Upper lobe of right lung (tissue), 1 donor: Measurements from ENCODE around the gene SYPL1. TPM values are rescaled to one million over a fixed set of nuclear protein-coding genes. Genes with fewer than 3 reads are reported as not detected.

Source experiments
- ATAC-seq: fragments of 200-7000 bp; cut with Tn5 transposase; one replicate; pipeline ENCODE4 v1.9.1; 2020; ENCODE audit warnings: mild to moderate bottlenecking, moderate library complexity
- DNase-seq: peaks from one replicate; pipeline ENCODE4 v3.0.0-alpha.2; 2020
- H3K27ac ChIP-seq: fragments of 200-600 bp; one replicate; pipeline ENCODE4 v1.8.0; 2022
- H3K27me3 ChIP-seq: fragments of 200-600 bp; one replicate; pipeline ENCODE4 v1.8.0; 2022; ENCODE audit warnings: mild to moderate bottlenecking
- H3K36me3 ChIP-seq: fragments of 200-600 bp; one replicate; pipeline ENCODE4 v1.8.0; 2022
- H3K4me1 ChIP-seq: fragments of 200-600 bp; one replicate; pipeline ENCODE4 v1.8.0; 2022
- H3K4me3 ChIP-seq: fragments of 200-600 bp; one replicate; pipeline ENCODE4 v1.8.0; 2022; ENCODE audit warnings: mild to moderate bottlenecking
- H3K9me3 ChIP-seq: fragments of 200-600 bp; one replicate; pipeline ENCODE4 v1.8.0; 2022
- CTCF ChIP-seq: fragments of 200-600 bp; IDR thresholded peaks from one replicate; pipeline ENCODE4 v1.8.0; 2022; ENCODE audit warnings: antibody characterized with exemption
- intact Hi-C: fragments of 100-400 bp; cut with DNase I; formaldehyde crosslinking; loops from one replicate; pipeline ENCODE4 v1.11.0; 2022
- total RNA-seq: library from RNA; stranded (reverse); fragmentation: NEBNext Ultra II Directional; extraction: Animal tissue kit (Norgen Biotek cat#: 25700); gene quantifications from one replicate; pipeline ENCODE4 v1.2.1, GENCODE V29; 2021
- donor health status: DM: no; HTN: yes; CAD: no; lungs with severe emphysema.

SYPL1 gene
- total RNA-seq, 1 donor from 2014 or later, result 92.4 TPM

- intact Hi-C loops, result no loop called here
- ATAC-seq, result no peak
- no peak overlapping the region for H3K27ac ChIP-seq
- H3K4me1 ChIP-seq, result no peaks in the 10 kb centered on the region
- no peaks in the 10 kb centered on the region for H3K27me3 ChIP-seq
- no peak for DNase-seq
- H3K36me3 ChIP-seq, result no peaks in the 10 kb centered on the region
- no peaks in the 10 kb centered on the region for H3K9me3 ChIP-seq
- H3K4me3 ChIP-seq, result no peak overlapping the region
- no peak for TF ChIP-seq CTCF
These were observed 22.1 kb upstream of the SYPL1 start for GRCh38 chr7:106134241-106134640.

GRCh38 chr7:106129291-106129690, 17.2 kb upstream of the SYPL1 start:
- Histone ChIP-seq H3K4me1 (peaks cover 8% of the 10 kb centered on the region), H3K9me3 (no peaks in the 10 kb centered on the region), H3K27ac (no peak overlapping the region), H3K27me3 (no peaks in the 10 kb centered on the region), H3K36me3 (no peaks in the 10 kb centered on the region), H3K4me3 (no peak overlapping the region)
- ATAC-seq, result no peak
- no peak for TF ChIP-seq CTCF
- intact Hi-C loops, result no loop called here
- DNase-seq, result no peak

- H3K27me3 ChIP-seq, result no peaks in the 10 kb centered on the region
- H3K9me3 ChIP-seq, result no peaks in the 10 kb centered on the region
- no peak overlapping the region for H3K4me3 ChIP-seq
- TF ChIP-seq CTCF, result no peak
- DNase-seq (no peak), ATAC-seq (no peak)
- intact Hi-C loops, result no loop called here
- no peak overlapping the region for H3K27ac ChIP-seq
- H3K4me1 ChIP-seq, result peaks cover 8% of the 10 kb centered on the region
- no peaks in the 10 kb centered on the region for H3K36me3 ChIP-seq
These were observed 16.7 kb upstream of the SYPL1 start for GRCh38 chr7:106128836-106129235.

GRCh38 chr7:106127984-106128780, 16.1 kb upstream of the SYPL1 start:
- no peak for TF ChIP-seq CTCF
- no peak for DNase-seq
- intact Hi-C loops, result no loop called here

GRCh38 chr7:106126170-106126938, 14.2 kb upstream of the SYPL1 start:
- DNase-seq, result no peak
- no peaks in the 10 kb centered on the region for H3K36me3 ChIP-seq
- TF ChIP-seq CTCF, result no peak
- no peak overlapping the region for H3K4me3 ChIP-seq
- ATAC-seq, result peak; percentile 50
- intact Hi-C loops, result no loop called here
- H3K4me1 ChIP-seq, result peaks cover 8% of the 10 kb centered on the region
- H3K27ac ChIP-seq, result no peak overlapping the region
- H3K9me3 ChIP-seq, result no peaks in the 10 kb centered on the region
- H3K27me3 ChIP-seq, result no peaks in the 10 kb centered on the region

More at GRCh38 chr7:106127984-106128780, 16.1 kb upstream of the SYPL1 start:
- Histone ChIP-seq H3K9me3 (no peaks in the 10 kb centered on the region), H3K4me3 (no peak overlapping the region), H3K4me1 (peaks cover 8% of the 10 kb centered on the region), H3K27me3 (no peaks in the 10 kb centered on the region), H3K36me3 (no peaks in the 10 kb centered on the region), H3K27ac (no peak overlapping the region)
- ATAC-seq, result no peak
